ENCODE data around the gene OGFOD2.

GRCh38 chr12:123029550-123029949 is 54.5 kb downstream of the OGFOD2 start:
- no peak for TF ChIP-seq ARNTL (CRISPR knock-in tag; IDR thresholded peaks at IDR 0.05; ENCODE audit: borderline replicate concordance, low read depth)
- TF ChIP-seq SNAI2 (CRISPR knock-in tag; IDR thresholded peaks at IDR 0.05), result no peak
- TF ChIP-seq CSDC2 (CRISPR knock-in tag; IDR thresholded peaks at IDR 0.05), result no peak
- TF ChIP-seq CSRNP3 (CRISPR knock-in tag; IDR thresholded peaks at IDR 0.05), result no peak
- no peak for TF ChIP-seq ZNF8 (CRISPR knock-in tag; IDR thresholded peaks at IDR 0.05)
- TF ChIP-seq ZNF70 (CRISPR knock-in tag; IDR thresholded peaks at IDR 0.05), result no peak
- no peak for TF ChIP-seq ZNF565 (CRISPR knock-in tag; conservative IDR thresholded peaks at IDR 0.05; ENCODE audit: low read depth)
- TF ChIP-seq ZFP3 (CRISPR knock-in tag; IDR thresholded peaks at IDR 0.05), result no peak
- no peak for TF ChIP-seq ZC3H10 (CRISPR knock-in tag; IDR thresholded peaks at IDR 0.05)
